DOHH2 (cell line): ENCODE measurements around the gene RNF8.
A peak's percentile ranks its signal among the peaks of the same experiment; 100 is the strongest.

Source experiments
- H3F3A ChIP-seq: fragments of 200-600 bp; sonication (generic), shearing (Covaris generic); 2 replicates; pipeline ENCODE4 v1.6.0; 2016; ENCODE audit warnings: antibody characterized with exemption, mild to moderate bottlenecking; ENCODE audit not compliant: control insufficient read depth, insufficient read depth
- H3K27ac ChIP-seq: fragments of 200-600 bp; sonication (generic); 2 replicates; pipeline ENCODE4 v1.5.1; 2014; ENCODE audit warnings: low read depth, mild to moderate bottlenecking, low read length, moderate library complexity
- H3K27me3 ChIP-seq: fragments of 200-600 bp; sonication (generic); 2 replicates; pipeline ENCODE4 v1.6.1; 2014; ENCODE audit warnings: mild to moderate bottlenecking, low read length, mixed read lengths; ENCODE audit not compliant: control insufficient read depth
- H3K36me3 ChIP-seq: fragments of 200-600 bp; sonication (generic); 2 replicates; pipeline ENCODE4 v1.6.1; 2014; ENCODE audit warnings: mild to moderate bottlenecking, low read length, moderate library complexity, mixed read lengths; ENCODE audit not compliant: control insufficient read depth
- H3K4me1 ChIP-seq: fragments of 200-600 bp; sonication (generic); 2 replicates; pipeline ENCODE4 v1.6.1; 2014; ENCODE audit warnings: mild to moderate bottlenecking, low read length, mixed read lengths; ENCODE audit not compliant: control insufficient read depth
- H3K4me2 ChIP-seq: fragments of 200-600 bp; sonication (generic); 2 replicates; pipeline ENCODE4 v1.6.0; 2014; ENCODE audit warnings: mild to moderate bottlenecking, low read length, moderate library complexity
- H3K4me3 ChIP-seq: fragments of 200-600 bp; sonication (generic); 2 replicates; pipeline ENCODE4 v1.5.1; 2014; ENCODE audit warnings: mild to moderate bottlenecking, low read length, mixed read lengths
- H3K79me2 ChIP-seq: fragments of 200-600 bp; sonication (generic); 2 replicates; pipeline ENCODE4 v1.6.1; 2014; ENCODE audit warnings: mild to moderate bottlenecking, low read length, mixed read lengths; ENCODE audit not compliant: control insufficient read depth
- H3K9me2 ChIP-seq: fragments of 200-600 bp; sonication (generic); replicated peaks from 2 replicates; pipeline ENCODE4 v1.6.1; 2014; ENCODE audit warnings: mild to moderate bottlenecking, low read length, mixed read lengths; ENCODE audit not compliant: control insufficient read depth
- H3K9me3 ChIP-seq: fragments of 200-600 bp; sonication (generic); 2 replicates; pipeline ENCODE4 v1.6.1; 2014; ENCODE audit warnings: antibody characterized with exemption, low read length, mixed read lengths; ENCODE audit not compliant: control insufficient read depth, insufficient read depth
- H4K20me1 ChIP-seq: fragments of 200-600 bp; sonication (generic); 2 replicates; pipeline ENCODE4 v1.6.0; 2014; ENCODE audit warnings: low read depth, mild to moderate bottlenecking, antibody characterized with exemption, low read length, moderate library complexity; ENCODE audit not compliant: control insufficient read depth, insufficient read depth
- CTCF ChIP-seq: fragments of 200-600 bp; sonication (generic); IDR thresholded peaks from one replicate; pipeline ENCODE4 v1.5.1; 2014; ENCODE audit warnings: antibody characterized with exemption, mild to moderate bottlenecking, low read depth, low read length; ENCODE audit not compliant: poor library complexity, severe bottlenecking
- EZH2phosphoT487 ChIP-seq: fragments of 200-600 bp; sonication (generic); IDR thresholded peaks from 2 replicates; pipeline ENCODE4 v1.6.1; 2017; ENCODE audit warnings: borderline replicate concordance, mild to moderate bottlenecking, antibody characterized with exemption, low read length, moderate library complexity, mixed read lengths

RNF8 gene

GRCh38 chr6:37313723-37314486, 39.9 kb upstream of the RNF8 start:
- Histone ChIP-seq H3K9me3 (no peaks in the 10 kb centered on the region), H3K4me1 (no peaks in the 10 kb centered on the region), H3K79me2 (no peaks in the 10 kb centered on the region), H3F3A (no peaks in the 10 kb centered on the region), H3K4me2 (no peak overlapping the region), H3K4me3 (no peak overlapping the region), H3K27ac (no peak overlapping the region), H3K9me2 (no peaks in the 10 kb centered on the region), H4K20me1 (no peaks in the 10 kb centered on the region), H3K27me3 (no peaks in the 10 kb centered on the region), H3K36me3 (peaks cover 13% of the 10 kb centered on the region; the same call in 1 of the 2 replicates)
- TF ChIP-seq CTCF: no peak
- no peak for TF ChIP-seq EZH2phosphoT487

GRCh38 chr6:37314487-37315156, 39.2 kb upstream of the RNF8 start:
- H3K27me3 ChIP-seq: no peaks in the 10 kb centered on the region
- TF ChIP-seq CTCF (peak; percentile 55), EZH2phosphoT487 (no peak)
- H3K79me2 ChIP-seq: no peaks in the 10 kb centered on the region
- H3K4me1 ChIP-seq: no peaks in the 10 kb centered on the region
- no peaks in the 10 kb centered on the region for H3F3A ChIP-seq
- no peak overlapping the region for H3K4me2 ChIP-seq
- H3K9me2 ChIP-seq: no peaks in the 10 kb centered on the region
- H3K4me3 ChIP-seq: no peak overlapping the region
- peaks cover 14% of the 10 kb centered on the region; the same call in 1 of the 2 replicates for H3K36me3 ChIP-seq
- H3K9me3 ChIP-seq: no peaks in the 10 kb centered on the region
- H3K27ac ChIP-seq: no peak overlapping the region
- H4K20me1 ChIP-seq: no peaks in the 10 kb centered on the region

GRCh38 chr6:37315157-37315515, 38.6 kb upstream of the RNF8 start:
- TF ChIP-seq EZH2phosphoT487: no peak
- TF ChIP-seq CTCF: no peak
- Histone ChIP-seq H4K20me1 (no peaks in the 10 kb centered on the region), H3K79me2 (no peaks in the 10 kb centered on the region), H3K9me3 (no peaks in the 10 kb centered on the region), H3K4me1 (no peaks in the 10 kb centered on the region), H3K36me3 (peaks cover 14% of the 10 kb centered on the region; the same call in 1 of the 2 replicates), H3F3A (no peaks in the 10 kb centered on the region), H3K27ac (no peak overlapping the region), H3K4me2 (no peak overlapping the region), H3K27me3 (no peaks in the 10 kb centered on the region), H3K4me3 (no peak overlapping the region), H3K9me2 (no peaks in the 10 kb centered on the region)
